HuH-7 (cell line): ENCODE measurements around the gene UCK1.
"Not testable (repeated sequence)": the region's sequence is repeated elsewhere in the genome, so short reads cannot be mapped to it uniquely, and the experiment has no call there.

ENCODE experiments used
- DNase-seq: peaks from one replicate; pipeline ENCODE4 v3.0.0; 2011; ENCODE audit warnings: low spot score

Gene UCK1

GRCh38 chr9:131554087-131554842 lies 23.2 kb upstream of the UCK1 start:
- no peak for DNase-seq

DNA sequence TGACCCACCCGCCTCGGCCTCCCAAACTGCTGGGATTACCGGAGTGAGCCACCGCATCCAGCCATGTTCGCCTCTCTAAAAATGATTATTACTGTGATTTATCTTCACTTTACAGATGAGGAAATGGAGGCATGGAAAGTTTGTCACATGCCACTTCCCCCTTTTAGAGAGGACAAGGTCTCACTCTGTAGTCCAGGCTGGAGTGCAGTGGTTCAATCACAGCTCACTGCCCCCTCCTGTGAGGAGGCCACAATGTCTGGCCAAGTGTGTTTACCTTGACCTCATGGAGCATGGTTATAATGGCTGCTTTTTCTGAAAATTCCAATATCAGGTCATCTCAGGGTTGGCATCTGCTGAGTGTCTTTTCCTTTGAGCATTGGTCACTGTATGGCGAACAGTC lies 21.0 kb upstream of the UCK1 start:
- DNase-seq: no peak

DNA sequence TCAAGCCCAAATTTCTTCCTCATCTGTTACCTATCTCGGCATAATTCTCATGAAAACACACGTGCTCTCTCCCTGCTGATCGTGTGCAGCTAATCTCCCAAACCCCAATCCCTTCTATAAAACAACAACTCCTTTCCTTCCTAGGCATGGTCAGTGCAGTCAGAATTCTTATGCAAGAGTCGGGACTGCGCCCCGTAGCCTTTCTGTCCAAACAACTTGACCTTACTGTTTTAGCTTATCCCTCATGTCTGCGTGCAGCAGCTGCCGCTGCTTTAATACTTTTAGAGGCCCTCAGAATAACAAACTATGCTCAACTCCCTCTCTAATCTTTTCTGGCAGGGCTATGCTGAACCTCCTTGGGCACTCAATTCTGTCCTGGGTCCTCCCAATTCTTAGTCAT lies 19.4 kb upstream of the UCK1 start:
- not testable (repeated sequence) for DNase-seq

DNA sequence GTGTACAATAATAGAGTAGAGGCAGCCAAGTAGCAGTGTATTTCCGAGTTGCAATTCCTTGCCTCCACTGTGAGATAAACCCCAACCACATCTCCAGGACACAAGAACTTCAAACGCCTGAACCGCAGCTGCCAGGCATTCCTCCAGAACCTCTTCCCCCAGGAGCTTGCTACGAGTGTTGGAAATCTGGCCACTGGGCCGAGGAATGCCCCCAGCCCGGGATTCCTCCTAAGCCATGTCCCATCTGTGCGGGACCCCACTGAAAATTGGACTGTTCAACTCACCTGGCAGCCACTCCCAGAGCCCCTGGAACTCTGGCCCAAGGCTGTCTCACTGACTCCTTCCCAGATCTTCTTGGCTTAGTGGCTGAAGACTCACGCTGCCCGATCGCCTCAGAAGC lies 18.1 kb upstream of the UCK1 start:
- DNase-seq: not testable (repeated sequence)

DNA sequence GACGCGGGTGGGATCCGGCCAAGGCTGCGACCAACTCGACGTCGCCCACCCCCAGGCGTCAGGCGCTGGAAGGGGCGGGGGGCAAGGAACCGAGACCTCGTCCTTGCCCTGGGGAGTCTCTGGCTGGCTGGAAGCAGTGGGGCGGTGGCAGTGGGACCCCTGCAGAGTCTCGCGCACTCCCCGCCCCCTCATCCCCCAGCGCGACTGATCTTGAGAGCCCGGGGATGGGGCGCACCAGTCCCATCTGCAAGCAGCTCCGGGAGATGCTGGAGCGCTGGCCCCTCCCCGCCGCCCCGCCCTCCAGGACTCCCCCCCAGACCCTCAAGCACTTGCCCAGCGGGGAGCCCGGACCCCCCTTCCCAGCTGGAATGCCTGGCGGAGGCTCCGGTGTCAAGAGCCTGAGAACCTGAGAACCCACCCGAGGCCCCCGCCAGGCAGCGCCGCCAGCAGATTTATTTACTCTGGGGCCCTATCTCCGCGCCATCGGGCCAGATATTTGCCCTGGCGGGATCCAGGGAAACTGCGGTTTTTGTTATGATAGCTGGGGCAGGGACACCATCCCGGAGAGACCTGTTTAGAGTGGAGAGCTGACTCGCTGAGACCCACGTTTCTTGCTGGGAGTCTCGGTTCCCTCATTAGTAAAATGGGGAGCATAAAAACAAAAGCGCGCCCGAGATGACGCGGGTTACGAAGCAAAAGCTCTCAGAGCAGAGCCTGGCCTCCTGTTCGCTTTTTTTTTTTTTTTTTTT lies 15.4 kb upstream of the UCK1 start:
- DNase-seq: peak; percentile 93

DNA sequence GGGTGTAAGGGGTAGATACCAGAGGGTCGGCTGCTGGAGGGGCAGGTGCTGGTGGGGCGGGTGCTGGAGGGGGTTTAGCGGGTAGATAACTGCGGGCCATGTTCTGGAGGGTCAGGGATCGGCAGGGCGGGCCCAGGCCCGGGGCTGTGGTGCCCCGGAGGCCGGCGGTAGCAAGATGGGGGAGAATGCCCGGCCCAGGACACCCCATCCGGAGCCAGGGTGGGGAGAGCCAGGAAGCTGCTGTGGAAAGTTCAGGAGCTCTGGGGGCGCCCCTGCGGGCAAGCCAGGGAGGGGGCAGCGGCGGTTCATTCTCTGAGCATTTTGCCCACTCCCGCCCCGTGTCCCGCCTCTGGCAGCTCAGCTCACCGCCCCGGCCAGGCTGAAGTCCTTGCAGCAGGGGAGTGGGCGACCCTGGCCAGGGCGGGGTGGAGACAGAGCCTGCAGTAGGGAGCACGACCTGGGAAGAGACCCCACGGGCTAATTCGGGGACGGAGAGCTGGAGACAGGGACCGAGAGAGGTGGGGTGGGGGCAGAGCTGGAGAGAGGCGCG lies 14.8 kb upstream of the UCK1 start:
- DNase-seq: peak; percentile 63

GRCh38 chr9:131545003-131545785 lies 14.1 kb upstream of the UCK1 start, which contains the start of gene PRRT1B:
Gene PRRT1B (plus strand): TSS chr9:131545523. CDS start chr9:131545616, 93 bp downstream.
- peak; percentile 97 for DNase-seq

DNA sequence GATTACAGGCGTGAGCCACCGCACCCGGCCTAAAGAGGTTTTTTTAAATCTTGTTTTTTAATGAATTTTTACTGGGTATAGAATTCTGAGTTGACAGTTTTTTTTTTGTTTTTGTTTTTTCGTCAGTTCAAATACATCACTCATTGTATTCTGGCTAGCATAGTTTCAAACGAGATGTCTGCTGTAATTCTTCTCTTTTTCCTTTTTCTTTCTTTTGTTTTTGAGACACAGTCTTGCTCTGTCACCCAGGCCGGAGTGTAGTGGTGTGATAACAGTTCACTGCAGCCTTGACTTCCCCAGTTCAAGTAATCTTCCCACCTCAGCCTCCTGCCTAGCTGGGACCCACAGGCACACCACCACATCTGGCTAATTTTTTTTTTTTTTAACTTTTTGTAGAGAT lies 12.1 kb upstream of the UCK1 start:
- no peak for DNase-seq

DNA sequence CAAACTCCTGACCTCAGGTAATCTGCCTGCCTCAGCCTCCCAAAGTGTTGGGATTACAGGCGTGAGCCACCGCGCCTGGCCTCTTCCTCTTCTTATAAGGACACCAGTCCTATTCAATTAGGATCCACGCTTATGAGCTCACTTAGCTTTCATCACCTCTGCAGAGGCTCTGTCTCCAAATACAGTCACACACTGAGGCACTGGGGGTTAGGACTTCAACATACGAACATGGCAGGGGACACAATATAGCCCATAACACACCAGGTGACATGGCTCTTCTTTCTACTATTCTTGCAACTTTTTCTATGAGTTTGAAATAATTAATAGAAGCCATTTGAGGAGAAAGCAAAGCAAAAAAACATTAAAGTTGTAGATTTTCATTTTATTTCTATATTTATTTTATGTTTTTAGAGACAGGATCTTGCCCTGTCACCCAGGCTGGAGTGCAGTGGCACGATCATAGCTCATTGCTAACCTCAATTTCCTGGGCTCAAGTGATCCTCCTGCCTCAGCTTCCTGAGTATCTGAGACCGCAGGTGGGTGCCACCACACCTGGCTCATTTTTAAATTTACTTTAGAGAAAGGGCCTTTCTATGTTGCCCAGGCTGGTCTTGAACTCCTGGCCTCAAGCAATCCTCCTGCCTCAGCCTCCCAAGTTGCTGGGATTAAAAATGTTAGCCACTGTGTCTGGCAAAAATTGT lies 8.3 kb upstream of the UCK1 start:
- DNase-seq: no peak

DNA sequence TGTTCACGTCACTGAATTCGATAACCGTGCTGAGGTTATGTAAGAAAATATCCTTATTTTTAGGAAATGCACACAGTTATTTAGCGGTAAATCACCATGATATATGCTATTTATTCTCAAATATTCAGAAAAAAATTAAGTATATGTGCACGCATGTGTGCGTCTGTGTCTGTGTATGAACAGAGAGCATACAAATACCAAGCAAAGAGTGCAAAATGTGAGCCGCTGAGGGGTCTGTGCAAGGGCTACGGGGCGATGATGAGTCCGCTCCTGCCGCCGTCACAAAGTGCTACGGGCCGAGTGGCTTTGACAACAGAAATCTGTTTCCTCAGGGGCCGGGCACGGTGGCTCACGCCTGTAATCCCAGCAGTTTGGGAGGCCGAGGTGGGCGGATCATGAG lies 6.9 kb upstream of the UCK1 start:
- no peak for DNase-seq

GRCh38 chr9:131534721-131535237 lies 3.7 kb upstream of the UCK1 start:
- DNase-seq: no peak

- peak; percentile 97 for DNase-seq
These were observed 530 bp downstream of the UCK1 start for GRCh38 chr9:131530546-131530919.

- peak; percentile 22 for DNase-seq
These were observed 1.2 kb downstream of the UCK1 start for GRCh38 chr9:131529597-131530545.

DNA sequence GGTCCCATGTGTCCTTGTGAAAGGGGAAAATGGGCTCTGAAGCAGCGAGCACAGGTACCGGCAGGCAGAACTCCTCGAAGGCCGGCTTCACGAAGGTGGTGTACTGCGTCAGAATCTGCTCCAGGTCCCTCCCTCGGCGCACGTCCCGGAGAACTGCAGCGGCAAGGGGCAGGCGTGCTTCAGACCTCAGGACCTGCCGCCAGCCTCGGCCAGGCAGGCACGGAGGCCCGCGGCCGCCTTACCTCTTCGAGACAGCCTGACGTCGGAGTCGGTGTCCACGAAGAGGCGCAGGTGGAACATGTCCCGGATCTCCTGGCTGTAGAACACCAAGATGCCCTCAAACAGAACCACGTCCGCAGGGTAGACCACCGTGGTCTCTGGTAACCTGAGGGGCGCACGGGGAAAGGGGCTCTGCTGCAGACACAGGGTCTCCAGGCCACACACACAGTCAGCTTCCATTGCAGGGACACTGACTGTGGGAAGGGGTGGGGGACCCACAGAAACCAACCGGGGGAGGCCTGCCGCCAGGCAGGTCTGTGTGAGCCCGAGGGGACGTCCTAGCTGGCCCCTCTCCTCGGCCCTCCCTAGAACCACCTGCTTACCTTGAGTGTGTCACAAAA lies 2.1 kb downstream of the UCK1 start:
- no peak for DNase-seq

DNA sequence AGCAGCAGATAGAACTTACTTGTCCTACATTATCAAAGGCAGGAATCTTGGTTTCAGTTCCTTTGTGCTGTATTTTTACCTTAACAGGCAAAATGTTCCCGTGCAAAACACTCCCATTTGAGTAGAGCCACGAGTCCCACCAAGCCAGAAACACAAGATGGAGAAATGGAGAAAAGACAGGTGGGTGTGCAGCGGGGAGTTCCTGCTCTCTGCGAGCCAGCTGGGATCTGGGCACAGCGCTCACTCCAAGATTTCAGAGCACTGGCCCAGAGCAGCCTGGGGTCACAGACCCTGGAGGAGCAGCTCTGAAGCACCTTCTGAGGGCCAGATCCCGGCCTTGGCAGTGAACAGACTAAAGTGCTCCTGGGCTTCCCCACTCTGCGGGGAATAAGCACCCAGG lies 2.9 kb downstream of the UCK1 start:
- DNase-seq: no peak

- peak; percentile 3 for DNase-seq
These were observed 5.2 kb downstream of the UCK1 start for GRCh38 chr9:131525643-131526565.

DNA sequence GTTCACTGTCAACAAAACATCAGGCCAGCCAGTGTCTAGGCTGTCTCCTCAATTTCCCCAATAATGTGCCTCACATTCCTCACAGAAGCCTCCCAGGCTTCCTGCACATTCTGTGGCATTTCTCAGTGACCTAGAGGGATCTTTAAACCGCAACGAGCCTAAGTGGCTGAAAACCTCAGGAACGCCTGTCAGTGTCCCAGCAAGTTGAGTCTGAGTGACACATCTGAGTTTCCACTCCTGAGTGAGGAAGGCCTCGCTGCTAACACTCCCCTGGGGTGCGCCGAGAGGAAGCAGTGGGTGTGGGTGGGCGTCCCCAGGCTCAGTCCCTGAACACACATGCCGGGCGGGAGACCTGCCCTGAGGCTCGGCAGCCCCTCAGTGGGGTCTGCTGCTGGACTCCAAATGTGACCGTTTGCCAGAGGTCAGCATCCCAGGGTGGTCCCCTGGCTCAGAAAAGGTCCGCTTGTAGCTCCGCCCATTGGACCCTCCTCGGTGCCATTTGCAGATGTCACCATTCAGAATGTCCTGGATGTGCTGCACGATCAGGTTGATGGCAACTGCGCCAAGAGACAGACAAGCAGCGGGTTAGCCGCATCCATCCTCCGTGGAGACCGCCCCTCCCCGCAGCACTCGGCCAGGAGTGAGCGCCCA lies 6.3 kb downstream of the UCK1 start:
- DNase-seq: no peak
